Measurements from ENCODE around the gene RABGAP1.

RABGAP1 gene

GRCh38 chr9:123016631-123017030, 75.8 kb downstream of the RABGAP1 start:
- no peak for DNase-seq

GRCh38 chr9:123020796-123021195, 80.0 kb downstream of the RABGAP1 start:
- no peak for DNase-seq

GRCh38 chr9:123026425-123026824, 85.6 kb downstream of the RABGAP1 start:
- DNase-seq, result no peak

- DNase-seq, result no peak
Observed at GRCh38 chr9:123027517-123027916, 86.7 kb downstream of the RABGAP1 start.

- DNase-seq, result no peak
Observed at GRCh38 chr9:123028136-123028535, 87.3 kb downstream of the RABGAP1 start.

- DNase-seq, result no peak
Observed at GRCh38 chr9:123028973-123029372, 88.2 kb downstream of the RABGAP1 start.

- no peak for DNase-seq
Observed at GRCh38 chr9:123031963-123032362, 91.1 kb downstream of the RABGAP1 start.

- DNase-seq, result no peak
Observed at GRCh38 chr9:123033352-123033751, 92.5 kb downstream of the RABGAP1 start, which contains the start of gene GPR21. TSS of gene GPR21 (plus strand) at chr9:123033667. CDS start at chr9:123034567, 900 bp downstream.

- no peak for DNase-seq
Observed at GRCh38 chr9:123033864-123034601, 93.2 kb downstream of the RABGAP1 start.

- no peak for DNase-seq
Observed at GRCh38 chr9:123034881-123035510, 94.2 kb downstream of the RABGAP1 start.

- DNase-seq, result no peak
Observed at GRCh38 chr9:123035791-123036190, 95.0 kb downstream of the RABGAP1 start.

- DNase-seq, result no peak
Observed at GRCh38 chr9:123036893-123037545, 96.2 kb downstream of the RABGAP1 start.

- no peak for DNase-seq
Observed at GRCh38 chr9:123039617-123040219, 98.9 kb downstream of the RABGAP1 start.

- DNase-seq, result no peak
Observed at GRCh38 chr9:123040801-123041200, 100.0 kb downstream of the RABGAP1 start.

GRCh38 chr9:123041489-123041888, 100.7 kb downstream of the RABGAP1 start:
- DNase-seq, result no peak

- no peak for DNase-seq
Observed at GRCh38 chr9:123043081-123043939, 102.5 kb downstream of the RABGAP1 start.

- DNase-seq, result no peak
Observed at GRCh38 chr9:123044586-123044985, 103.8 kb downstream of the RABGAP1 start.

GRCh38 chr9:123046406-123047195, 105.8 kb downstream of the RABGAP1 start:
- DNase-seq, result no peak

GRCh38 chr9:123048748-123049147, 107.9 kb downstream of the RABGAP1 start:
- no peak for DNase-seq

GRCh38 chr9:123049589-123050222, 108.9 kb downstream of the RABGAP1 start:
- peak; percentile 60 for DNase-seq

GRCh38 chr9:123053046-123053445, 112.2 kb downstream of the RABGAP1 start:
- no peak for DNase-seq
